ENCODE measurements around the gene EPS8L1.

Gene EPS8L1

GRCh38 chr19:55047951-55048350 is 27.7 kb upstream of the EPS8L1 start:
- TF ChIP-seq, protein P1, sequence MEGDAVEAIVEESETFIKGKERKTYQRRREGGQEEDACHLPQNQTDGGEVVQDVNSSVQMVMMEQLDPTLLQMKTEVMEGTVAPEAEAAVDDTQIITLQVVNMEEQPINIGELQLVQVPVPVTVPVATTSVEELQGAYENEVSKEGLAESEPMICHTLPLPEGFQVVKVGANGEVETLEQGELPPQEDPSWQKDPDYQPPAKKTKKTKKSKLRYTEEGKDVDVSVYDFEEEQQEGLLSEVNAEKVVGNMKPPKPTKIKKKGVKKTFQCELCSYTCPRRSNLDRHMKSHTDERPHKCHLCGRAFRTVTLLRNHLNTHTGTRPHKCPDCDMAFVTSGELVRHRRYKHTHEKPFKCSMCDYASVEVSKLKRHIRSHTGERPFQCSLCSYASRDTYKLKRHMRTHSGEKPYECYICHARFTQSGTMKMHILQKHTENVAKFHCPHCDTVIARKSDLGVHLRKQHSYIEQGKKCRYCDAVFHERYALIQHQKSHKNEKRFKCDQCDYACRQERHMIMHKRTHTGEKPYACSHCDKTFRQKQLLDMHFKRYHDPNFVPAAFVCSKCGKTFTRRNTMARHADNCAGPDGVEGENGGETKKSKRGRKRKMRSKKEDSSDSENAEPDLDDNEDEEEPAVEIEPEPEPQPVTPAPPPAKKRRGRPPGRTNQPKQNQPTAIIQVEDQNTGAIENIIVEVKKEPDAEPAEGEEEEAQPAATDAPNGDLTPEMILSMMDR (IDR thresholded peaks at IDR 0.05) = no peak

DNA sequence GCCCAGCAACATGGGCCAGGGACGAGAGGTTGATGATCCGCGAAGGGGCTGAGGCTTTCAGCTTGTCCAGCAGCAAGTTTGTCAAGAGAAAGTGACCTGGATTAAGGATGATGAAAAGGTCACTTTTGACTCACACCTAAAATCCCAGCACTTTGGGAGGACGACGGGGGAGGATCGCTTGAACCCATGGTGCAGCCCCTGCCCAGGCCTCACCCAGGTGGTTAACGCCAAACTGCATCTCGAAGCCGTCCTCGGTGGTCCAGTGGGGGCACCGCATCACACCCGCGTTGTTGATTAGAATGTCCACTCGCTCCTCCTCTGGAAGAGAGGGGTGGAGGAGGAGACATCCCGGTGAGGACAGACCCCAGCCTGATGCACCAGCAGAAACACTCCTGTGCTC is 27.2 kb upstream of the EPS8L1 start:
- TF ChIP-seq, protein P1 (IDR thresholded peaks at IDR 0.05) = no peak

DNA sequence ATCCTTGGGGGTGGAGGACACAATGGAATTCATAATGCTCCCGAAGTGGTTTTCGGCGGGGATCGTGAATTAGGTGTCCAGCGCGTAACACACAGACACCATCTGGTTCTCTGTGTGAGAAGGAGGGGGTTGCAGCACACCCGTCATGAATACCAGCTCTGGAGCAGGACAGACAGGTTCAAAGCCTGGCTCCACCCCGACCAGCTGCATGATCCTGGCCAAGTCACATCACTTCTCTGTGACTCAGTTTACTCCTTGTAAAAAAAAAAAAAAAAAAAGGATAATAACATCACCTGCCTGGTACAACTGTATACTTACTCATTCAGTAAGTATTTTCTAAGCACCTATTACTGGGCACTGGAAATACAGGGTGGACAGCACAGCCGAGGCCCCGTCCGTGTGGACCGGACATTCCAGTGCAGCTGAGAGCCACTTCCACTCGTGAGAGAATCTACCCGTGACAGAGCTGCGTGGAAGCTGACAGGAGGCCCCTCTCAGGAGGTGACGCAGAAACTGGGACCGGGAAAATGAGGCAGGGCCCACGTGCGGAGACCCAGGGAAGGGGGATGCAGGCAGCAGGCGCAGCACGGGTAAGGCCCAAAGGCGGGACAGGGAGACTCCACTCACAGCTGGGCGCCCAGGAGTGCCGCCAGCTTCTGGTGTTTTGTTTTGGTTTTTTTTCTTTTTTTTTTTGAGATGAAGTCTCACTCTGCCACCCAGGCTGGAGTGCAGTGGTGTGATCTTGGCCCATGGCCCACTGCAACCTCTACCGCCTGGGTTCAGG is 24.7 kb upstream of the EPS8L1 start:
- TF ChIP-seq, protein P1 (IDR thresholded peaks at IDR 0.05) = no peak

- TF ChIP-seq, protein P1 (IDR thresholded peaks at IDR 0.05) = no peak
Observed at GRCh38 chr19:55053735-55054134, 21.9 kb upstream of the EPS8L1 start.

DNA sequence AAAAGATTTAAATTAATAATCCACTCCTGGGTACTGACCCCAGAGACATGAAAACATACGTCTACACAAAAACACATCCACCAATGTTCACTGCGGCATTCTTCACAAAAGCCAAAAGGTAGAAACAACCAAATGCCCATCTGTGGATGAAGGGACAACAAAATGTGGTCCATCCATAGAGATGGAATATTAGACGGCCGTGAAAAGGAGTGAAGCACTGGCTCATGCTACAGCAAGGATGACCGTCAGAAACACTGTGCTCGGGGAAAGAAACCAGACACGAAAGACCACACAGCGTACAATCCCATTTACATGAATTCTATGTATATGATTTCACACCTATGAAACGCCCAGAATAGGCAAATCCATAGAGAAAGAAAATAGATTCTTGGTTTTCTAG is 18.8 kb upstream of the EPS8L1 start:
- TF ChIP-seq, protein P1 (IDR thresholded peaks at IDR 0.05) = no peak

DNA sequence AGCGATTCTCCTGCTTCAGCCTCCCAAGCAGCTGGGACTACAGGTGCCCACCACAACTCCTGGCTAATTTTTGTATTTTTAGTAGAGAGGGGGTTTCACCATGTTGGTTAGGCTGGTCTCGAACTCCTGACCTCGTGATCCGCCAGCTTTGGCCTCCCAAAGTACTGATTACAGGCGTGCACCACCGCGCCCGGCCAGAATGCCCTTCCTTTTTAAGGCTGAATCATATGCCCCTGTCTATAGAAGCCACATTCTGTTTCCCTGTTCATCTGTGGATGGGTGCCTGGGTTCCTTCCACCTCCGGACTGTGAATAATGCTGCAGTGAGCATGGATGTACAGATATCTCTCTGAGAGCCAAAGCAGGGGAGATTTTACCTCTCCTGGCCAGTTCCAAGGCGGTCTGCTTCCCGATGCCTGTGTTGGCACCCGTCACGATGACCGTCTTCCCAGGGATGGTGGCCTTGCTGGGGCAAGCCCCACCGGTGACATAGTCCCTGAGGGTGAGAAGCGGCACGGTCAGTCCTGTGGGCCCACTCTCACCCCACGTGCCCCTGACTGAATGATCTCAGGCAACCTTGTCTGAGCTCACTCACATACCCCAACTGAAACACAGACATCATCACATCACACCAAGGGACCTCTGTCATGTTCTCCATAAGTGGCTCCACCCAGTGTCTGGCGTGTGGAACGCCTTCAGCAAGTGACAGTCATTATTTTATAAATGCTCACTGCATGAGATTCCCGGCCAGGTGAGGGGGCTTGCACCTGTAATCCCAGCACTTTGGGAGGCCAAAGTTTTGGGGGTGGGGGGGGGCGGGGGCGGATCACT is 16.7 kb upstream of the EPS8L1 start:
- TF ChIP-seq, protein P1 (IDR thresholded peaks at IDR 0.05) = no peak

- TF ChIP-seq, protein P1 (IDR thresholded peaks at IDR 0.05) = no peak
Observed at GRCh38 chr19:55062735-55063491, 12.8 kb upstream of the EPS8L1 start, which contains the start of gene RDH13. TSS of gene RDH13 (minus strand) at chr19:55063148. CDS start at chr19:55063032, 116 bp downstream.
